GM23338 (cell line): Measurements from ENCODE around the gene SPRR1A.

Experiments used
- CREB1 ChIP-seq: fragments of 250-450 bp; sonication (Bioruptor Pico); IDR thresholded peaks from 2 replicates; pipeline ENCODE4 v1.5.0; 2020; ENCODE audit warnings: low read depth, mild to moderate bottlenecking, moderate library complexity
- CTCF ChIP-seq, 2 experiments: fragments of 200-600 bp in 1 of 2; sonication (generic) in 1 of 2; conservative IDR thresholded peaks; 2 replicates each; pipeline versions ENCODE4 v1.5.1 to v1.6.1; 2016 to 2017; ENCODE audit warnings: antibody characterized with exemption in 2 of 2, low read depth in 2 of 2, mild to moderate bottlenecking in 2 of 2, moderate library complexity in 1 of 2
- EZH2 ChIP-seq: fragments of 200-600 bp; sonication (generic); IDR thresholded peaks from one replicate; pipeline ENCODE4 v1.8.0; 2017; ENCODE audit warnings: antibody characterized with exemption, mild to moderate bottlenecking, low read depth; ENCODE audit not compliant: unreplicated experiment
- EZH2phosphoT487 ChIP-seq: fragments of 200-600 bp; sonication (generic); IDR thresholded peaks from one replicate; pipeline ENCODE4 v1.8.1; 2018; ENCODE audit warnings: antibody characterized with exemption; ENCODE audit not compliant: unreplicated experiment
- JUNB ChIP-seq: IDR thresholded peaks from one replicate; pipeline ENCODE4 v1.6.1; 2016; ENCODE audit warnings: antibody characterized with exemption; ENCODE audit not compliant: unreplicated experiment
- NANOG ChIP-seq: IDR thresholded peaks from 2 replicates; pipeline ENCODE4 v1.6.1; 2016; ENCODE audit warnings: antibody characterized with exemption, borderline replicate concordance
- POLR2AphosphoS5 ChIP-seq: IDR thresholded peaks from 2 replicates; pipeline ENCODE4 v1.6.1; 2016; ENCODE audit warnings: antibody characterized with exemption, low read depth
- TF ChIP-seq, protein P1 (sequence below): IDR thresholded peaks from one replicate; pipeline ENCODE4 v1.6.1; 2018; ENCODE audit warnings: antibody characterized with exemption; ENCODE audit not compliant: unreplicated experiment
- TF ChIP-seq, protein P2 (sequence below): IDR thresholded peaks from 2 replicates; pipeline ENCODE4 v1.6.1; 2016; ENCODE audit warnings: antibody characterized with exemption

DNA sequence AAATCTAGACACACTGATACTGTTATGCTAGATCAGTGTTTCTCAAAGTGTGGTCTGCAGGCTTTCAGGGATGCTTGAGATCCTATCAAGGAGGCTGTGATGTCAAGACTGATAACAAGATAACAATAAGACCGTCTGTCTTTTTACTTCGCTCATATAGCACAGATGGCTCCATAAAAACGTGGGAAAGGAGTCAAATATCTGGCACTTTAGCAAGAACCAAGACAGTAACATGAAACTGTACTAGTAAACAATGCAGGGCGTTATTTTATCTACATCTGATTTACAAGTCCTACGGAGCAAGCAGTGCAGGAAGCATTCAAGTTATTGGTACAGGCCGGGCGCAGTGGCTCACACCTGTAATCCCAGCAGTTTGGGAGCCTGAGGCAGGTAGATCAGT, 14.0 kb downstream of the SPRR1A start:
- TF ChIP-seq CTCF (conservative IDR thresholded peaks at IDR 0.05; ENCODE audit: low read depth in 2 of 2) (no peak), EZH2 (no peak), NANOG (no peak), EZH2phosphoT487 (no peak), POLR2AphosphoS5 (no peak), CREB1 (CRISPR knock-in tag) (no peak), JUNB (no peak)
- TF ChIP-seq, protein P1, sequence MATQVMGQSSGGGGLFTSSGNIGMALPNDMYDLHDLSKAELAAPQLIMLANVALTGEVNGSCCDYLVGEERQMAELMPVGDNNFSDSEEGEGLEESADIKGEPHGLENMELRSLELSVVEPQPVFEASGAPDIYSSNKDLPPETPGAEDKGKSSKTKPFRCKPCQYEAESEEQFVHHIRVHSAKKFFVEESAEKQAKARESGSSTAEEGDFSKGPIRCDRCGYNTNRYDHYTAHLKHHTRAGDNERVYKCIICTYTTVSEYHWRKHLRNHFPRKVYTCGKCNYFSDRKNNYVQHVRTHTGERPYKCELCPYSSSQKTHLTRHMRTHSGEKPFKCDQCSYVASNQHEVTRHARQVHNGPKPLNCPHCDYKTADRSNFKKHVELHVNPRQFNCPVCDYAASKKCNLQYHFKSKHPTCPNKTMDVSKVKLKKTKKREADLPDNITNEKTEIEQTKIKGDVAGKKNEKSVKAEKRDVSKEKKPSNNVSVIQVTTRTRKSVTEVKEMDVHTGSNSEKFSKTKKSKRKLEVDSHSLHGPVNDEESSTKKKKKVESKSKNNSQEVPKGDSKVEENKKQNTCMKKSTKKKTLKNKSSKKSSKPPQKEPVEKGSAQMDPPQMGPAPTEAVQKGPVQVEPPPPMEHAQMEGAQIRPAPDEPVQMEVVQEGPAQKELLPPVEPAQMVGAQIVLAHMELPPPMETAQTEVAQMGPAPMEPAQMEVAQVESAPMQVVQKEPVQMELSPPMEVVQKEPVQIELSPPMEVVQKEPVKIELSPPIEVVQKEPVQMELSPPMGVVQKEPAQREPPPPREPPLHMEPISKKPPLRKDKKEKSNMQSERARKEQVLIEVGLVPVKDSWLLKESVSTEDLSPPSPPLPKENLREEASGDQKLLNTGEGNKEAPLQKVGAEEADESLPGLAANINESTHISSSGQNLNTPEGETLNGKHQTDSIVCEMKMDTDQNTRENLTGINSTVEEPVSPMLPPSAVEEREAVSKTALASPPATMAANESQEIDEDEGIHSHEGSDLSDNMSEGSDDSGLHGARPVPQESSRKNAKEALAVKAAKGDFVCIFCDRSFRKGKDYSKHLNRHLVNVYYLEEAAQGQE, result no peak
- TF ChIP-seq, protein P2, sequence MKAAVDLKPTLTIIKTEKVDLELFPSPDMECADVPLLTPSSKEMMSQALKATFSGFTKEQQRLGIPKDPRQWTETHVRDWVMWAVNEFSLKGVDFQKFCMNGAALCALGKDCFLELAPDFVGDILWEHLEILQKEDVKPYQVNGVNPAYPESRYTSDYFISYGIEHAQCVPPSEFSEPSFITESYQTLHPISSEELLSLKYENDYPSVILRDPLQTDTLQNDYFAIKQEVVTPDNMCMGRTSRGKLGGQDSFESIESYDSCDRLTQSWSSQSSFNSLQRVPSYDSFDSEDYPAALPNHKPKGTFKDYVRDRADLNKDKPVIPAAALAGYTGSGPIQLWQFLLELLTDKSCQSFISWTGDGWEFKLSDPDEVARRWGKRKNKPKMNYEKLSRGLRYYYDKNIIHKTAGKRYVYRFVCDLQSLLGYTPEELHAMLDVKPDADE, result no peak
